ENCODE results near the gene ZNF138.
A peak's percentile ranks its signal among the peaks of the same experiment; 100 is the strongest.
"Not testable (repeated sequence)": the region's sequence is repeated elsewhere in the genome, so short reads cannot be mapped to it uniquely, and the experiment has no call there.

ZNF138 gene

DNA sequence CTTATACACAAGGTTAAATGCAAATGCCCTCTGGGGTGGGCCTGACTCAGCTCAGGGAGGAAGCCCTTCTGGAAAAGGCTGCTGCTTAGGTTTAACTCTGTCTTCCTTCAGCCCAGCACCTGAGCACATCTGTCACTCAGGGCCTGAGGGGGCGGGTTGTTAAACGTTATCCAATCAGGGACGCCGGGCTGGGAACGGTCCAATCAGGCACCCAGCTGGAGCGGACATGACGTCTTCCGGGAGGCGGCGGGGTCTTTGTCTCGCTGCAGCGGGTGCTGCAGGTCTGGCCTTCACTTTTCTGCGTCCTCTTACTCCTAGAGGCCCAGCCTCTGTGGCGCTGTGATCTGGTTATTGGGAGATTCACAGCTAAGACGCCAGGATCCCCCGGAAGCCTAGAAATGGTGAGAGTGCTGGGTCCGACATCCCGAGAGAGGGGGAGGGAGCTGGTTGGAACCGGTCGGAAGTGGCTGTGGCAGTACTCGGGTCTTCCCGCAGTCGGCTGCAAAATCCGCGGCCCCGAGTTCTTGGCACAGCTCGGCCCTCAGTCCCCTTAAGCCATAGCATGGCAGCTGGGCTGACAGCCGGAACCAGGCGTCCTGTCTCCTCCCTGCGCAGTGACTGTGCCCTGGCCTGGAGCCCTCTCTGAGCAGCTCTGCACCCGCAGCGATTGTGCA lies at the start of gene ZNF138:
Gene ZNF138 (plus strand): TSS at position 258 of the 674 bp plus-strand sequence. CDS start 141 bp downstream, at position 399.
- DNase-seq = peak; percentile 96

DNA sequence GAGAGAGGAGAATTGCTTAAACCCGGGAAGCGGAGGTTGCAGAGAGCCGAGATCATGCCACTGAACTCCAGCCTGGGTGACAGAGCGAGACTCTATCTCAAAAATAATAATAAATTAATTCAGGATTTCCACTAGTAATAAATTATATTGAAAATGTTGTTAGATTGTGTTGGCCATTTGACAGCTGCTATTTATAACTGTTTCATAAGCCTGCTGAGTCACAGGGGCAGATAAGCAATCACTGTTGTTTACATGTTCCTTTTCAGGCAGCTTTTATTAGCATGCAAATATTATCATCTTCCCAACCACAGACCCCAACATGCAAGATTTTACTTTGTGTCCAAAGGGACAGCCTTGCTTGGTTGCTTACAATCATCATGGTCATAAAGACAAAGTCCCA lies 49.5 kb upstream of the ZNF138 start:
- DNase-seq = no peak

DNA sequence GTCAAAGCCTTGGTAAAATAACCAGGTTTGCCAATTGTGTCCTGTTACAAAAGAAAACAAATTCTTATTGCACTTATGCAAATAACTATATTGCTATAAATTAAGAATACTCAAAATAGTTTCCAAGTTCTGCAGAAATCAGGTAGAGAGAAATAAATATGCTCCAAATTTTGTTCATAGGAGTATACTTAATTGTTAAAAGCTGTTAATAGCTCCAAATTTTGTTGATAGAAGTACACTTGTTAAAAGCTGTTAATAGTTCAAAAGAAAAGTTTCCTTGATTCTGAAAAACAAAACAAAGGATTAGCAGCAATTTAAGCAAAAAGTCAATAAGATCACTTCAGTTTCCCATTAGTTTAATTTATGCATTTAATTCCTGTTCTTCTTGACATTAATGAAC lies 46.4 kb upstream of the ZNF138 start:
- no peak for DNase-seq

DNA sequence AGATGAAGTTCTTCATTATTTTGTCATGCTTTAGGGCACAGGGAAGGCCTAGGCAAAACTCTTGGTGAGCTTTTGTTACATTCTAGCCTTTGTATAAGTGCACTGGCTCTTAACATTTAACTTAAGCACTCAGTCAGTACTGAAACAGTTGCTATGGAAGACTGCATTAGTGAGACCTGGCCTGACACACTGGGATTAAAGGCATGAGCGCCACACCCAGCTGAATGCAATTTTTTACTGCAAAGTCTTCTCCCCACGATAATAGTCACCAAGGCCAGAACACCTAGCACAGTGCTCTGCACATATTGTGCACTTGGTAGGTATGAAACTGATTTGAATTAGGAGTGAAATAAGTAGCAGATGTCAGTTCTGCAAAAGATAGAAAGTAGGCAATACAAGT lies 41.2 kb upstream of the ZNF138 start:
- DNase-seq = no peak

DNA sequence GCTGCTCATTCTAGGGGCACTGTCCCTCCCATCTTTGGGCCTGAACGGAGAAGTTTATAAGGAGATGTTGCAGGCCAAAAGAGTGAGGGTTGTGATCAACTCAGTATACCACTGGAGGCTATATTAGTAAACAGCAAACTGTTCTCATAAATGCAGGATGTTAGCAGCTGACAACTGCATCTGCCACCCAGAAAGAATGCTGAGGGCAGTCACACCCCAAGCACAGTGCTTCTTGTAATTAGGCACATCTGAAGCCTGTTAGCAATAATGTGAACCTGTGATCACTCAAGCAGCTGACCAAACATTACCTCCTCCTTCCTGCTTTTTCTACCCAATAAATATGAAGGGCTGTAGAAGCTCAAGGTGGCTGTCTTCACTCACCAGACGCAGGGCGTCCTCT lies 38.4 kb upstream of the ZNF138 start:
- no peak for DNase-seq

DNA sequence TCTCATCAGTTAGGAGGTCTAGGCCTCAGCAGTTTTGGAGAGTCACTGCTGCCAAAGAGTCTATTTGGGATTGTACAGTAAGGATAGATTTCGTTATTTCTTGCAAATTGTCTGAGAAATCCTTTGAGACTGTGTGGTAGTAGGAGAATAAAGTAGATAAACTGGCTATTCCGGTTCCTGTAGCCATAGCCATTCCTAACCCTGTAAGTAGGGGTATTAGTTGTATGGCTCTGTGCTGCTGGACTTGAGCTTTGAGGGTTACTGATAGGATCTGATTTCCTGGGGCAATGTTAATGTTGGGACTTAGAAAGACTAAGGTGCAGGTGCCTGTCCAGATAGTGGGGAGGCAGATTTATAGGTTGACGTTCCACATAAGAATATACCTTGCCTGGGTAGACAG lies 36.1 kb upstream of the ZNF138 start:
- DNase-seq = no peak

DNA sequence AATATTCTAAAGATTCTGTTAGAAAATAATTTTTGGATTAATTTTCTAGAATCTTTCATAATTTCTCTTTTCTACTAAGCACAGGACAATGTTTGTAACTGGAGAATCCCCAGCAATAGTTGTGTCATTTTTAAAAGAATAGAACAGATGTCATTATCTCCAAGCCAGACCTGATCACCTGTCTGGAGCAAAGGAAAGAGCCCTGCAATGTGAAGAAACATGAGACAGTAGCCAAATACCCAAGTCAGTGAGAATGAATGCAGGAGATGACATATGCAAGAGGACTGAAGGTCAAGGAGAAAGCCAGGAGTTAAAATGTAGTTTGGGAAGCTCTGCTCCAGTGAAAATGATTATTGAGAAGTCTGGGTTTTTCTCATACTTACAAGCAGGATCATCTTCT lies 25.4 kb upstream of the ZNF138 start:
- DNase-seq = no peak

DNA sequence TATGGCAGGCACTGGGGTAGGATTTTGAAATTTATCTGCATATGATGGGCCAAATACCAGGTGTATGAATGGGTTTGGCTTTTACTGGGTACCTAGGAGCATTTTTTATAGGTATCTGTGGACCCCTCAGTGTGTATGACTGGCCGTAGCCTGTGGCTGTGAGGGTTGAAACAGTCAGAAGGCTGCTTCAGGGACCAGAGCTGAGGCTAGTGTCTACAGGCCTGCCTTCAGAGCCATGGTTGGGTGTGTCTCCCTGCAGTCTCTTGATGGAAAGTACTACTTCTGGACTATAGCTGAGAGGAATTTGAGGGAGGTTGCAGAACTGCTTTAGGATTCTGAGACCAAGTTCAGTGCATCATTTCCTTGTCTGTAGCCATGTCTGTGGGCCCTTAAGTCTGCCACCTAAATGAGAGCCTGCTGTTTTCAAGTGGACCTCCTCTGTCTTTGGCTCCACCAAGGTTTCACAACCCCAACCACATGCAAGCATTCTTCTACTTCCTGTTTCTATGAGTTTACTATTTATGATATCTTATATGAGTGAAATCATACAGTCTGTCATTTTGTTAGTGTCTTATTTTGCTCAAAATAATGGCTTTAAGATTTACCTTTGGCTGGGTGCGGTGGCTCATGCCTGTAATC lies 19.9 kb upstream of the ZNF138 start:
- no peak for DNase-seq

DNA sequence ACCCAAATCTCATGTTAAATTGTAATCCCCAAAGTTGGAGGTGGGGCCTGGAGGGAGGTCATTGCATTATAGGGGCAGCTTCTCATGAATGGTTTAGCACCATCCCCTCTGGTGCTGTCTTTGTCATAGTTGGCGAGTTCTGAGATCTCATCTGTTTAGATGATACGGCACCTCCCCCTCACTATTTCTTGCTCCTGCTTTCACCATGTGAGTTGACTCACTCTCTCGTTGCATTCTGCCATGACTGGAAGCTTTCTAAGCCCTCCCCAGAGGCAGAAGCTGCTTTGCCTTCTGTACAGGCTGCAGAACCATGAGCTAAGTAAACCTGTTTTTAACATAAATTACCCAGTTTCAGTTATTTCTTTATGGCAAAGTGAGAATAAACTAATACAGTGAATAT lies 18.9 kb upstream of the ZNF138 start:
- no peak for DNase-seq

DNA sequence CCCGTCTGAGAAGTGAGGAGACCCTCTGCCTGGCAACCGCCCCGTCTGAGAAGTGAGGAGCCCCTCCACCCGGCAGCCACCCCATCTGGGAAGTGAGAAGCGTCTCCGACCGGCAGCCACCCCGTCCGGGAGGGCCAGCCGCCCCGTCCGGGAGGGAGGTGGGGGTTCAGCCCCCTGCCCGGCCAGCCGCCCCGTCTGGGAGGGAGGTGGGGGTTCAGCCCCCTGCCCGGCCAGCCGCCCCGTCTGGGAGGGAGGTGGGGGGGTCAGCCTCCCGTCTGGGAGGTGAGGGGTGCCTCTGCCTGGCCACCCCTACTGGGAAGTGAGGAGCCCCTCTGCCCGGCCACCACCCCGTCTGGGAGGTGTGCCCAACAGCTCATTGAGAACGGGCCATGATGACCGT lies 9.4 kb upstream of the ZNF138 start:
- DNase-seq = not testable (repeated sequence)

DNA sequence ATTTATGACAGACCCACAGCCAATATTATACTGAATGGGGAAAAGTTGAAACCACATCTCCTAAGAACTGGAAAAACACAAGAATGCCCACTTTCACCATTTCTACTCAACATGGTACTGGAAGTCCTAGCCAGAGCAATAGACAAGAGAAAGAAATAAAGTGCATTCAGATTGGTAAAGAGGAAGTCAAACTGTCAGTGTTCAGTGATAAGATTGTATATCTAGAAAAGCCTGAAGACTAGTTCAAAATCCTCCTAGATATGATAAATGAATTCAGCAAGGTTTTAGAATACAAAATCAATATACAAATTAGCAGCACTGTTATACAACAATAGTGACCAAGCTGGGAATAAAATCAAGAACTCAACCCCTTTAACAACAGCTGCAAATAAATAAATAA lies 6.9 kb upstream of the ZNF138 start:
- DNase-seq = no peak

DNA sequence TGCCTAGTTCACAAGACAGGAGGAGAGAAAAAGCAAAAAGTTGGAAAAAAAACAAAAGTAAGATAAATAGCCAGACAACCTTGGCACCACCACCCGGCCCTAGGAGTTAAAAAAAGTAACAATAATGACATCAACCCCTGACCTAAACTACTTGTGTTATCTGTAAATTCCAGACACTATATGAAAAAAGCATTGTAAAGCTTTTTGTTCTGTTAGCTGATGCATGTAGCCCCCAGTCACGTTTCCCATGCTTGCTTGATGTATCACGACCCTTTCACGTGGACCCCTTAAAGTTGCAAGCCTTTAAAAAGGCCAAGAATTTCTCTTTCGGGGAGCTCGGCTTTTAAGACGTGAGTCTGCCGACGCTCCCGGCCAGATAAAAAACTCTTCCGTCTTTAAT lies 5.0 kb upstream of the ZNF138 start:
- not testable (repeated sequence) for DNase-seq

DNA sequence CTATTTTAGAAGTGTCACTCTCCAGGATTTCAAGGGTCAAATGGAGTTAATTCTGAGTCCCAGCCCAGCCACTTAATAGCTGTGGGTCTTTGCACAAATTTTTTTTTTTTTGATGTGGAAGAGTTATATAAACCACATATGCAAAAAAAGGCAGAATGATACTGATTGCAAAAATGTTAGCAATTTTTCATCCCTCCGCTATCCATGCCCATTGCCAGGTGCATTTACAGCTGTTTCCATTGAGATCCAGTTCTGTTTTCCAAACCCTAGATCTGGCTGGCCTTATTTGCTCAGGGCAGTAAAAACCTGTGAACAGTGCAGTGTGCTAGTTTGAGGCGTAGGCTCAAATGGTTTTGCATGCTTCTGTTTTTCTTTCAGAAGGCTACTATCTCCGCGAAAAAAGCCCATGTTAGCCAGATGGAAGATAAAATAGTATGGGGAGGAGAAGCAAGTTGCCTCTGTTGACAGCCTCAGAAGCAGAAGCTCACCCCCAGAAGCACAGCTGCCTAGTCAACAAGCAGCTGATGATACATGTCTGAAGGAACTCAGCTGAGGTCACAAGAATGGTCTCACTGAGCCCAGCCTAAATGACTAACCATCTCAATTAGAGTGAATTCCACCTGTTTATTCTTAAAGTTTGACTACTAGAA lies 997 bp upstream of the ZNF138 start:
- no peak for DNase-seq

DNA sequence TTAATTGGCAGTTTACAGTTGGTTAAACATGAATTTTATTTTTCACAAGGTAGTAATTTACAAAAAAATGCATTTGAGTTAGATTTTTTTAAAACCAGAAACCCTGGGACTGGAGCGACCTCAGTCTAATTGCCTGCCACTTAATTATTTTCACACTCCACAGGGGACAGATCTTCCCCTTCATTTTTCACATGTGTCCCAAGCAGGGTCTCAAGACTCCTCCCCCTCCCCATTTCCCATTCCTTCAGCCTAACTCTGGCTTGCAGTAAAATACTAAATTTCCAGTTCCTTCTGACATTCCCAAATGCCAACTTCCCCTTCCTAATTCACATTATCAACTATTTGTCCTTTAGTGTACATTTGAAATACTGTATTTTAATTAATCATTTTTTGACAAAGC lies 948 bp downstream of the ZNF138 start:
- DNase-seq = no peak

DNA sequence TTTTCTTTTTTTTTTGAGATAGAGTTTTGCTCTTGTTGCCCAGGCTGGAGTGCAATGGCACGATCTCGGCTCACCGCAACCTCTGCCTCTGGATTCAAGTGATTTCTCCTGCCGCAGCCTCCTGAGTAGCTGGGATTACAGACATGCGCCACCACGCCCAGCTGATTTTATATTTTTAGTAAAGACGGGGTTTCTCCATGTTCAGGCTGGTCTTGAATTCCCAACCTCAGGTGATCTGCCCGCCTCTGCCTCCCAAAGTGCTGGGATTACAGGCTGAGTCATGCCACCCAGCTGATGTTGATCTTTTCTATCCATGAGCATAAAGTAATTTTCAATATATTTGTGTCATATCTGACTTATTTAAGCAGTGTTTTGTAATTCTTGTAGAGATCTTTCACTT lies 4.9 kb downstream of the ZNF138 start:
- not testable (repeated sequence) for DNase-seq

DNA sequence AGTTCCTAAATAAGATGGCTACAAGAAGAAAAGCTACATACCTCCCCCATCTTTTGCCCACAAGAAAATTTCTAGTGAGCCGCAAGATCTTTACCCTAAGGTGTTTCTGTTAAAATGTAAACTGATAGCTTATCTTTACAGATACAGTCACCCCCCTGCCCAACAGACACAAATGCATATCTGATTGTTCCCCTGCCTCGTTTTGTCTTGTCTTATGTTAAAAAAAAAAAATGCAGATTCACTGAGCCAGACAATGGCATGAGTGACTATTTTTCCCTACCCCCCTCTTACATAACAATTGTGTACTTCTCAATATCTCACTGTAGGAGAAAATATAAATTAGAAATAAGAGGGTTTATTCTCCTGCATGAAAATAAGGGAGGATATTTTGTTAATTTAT lies 8.5 kb downstream of the ZNF138 start:
- DNase-seq = no peak

DNA sequence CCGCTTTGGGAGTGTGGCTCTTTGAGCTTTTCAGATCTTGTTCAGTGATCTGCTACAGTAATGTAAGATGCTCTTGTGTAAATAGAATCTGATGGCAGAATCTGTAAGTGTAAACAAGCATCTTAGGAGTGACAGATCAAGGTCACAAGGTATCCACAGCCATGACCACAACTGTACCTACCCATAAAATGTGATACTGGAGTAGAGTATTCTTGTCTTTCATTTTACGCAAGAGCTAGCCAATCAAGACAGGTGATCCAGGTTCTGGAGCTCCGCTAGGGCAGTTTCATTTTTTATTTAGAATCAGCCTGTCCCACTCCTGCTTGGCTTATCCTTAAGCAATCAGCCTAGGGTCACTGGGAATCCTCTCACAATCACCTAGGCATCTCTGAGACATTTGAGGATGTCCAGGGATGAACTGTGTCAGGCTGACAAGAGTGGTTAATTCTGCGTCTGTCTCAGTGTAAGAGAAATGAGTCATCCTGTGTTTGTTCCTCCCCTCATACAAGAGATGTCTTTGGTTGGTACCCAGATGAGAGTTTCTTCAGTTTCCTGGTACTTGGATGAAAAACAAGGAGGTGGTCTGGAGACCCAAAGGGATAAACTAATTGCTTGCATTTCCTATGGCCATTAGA lies 13.6 kb downstream of the ZNF138 start:
- DNase-seq = no peak

DNA sequence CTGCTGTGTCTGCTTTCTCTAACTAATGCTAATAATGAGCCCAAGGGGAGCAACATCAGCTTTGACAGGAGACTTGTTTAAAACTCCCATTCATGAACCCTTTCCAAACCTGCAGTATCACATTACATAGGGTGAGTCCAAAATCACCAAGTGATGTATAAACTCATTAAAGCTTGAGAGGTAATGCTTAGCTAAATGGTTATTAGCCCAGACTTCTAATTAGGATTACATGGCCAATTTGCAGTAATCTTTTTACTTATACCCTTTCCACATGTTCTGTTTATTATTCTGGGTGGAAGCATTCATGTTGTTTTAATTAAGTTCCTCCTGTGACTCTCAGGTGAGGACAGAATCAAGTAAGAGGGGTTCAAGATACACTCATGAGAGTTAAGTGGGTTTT lies 17.5 kb downstream of the ZNF138 start:
- no peak for DNase-seq

DNA sequence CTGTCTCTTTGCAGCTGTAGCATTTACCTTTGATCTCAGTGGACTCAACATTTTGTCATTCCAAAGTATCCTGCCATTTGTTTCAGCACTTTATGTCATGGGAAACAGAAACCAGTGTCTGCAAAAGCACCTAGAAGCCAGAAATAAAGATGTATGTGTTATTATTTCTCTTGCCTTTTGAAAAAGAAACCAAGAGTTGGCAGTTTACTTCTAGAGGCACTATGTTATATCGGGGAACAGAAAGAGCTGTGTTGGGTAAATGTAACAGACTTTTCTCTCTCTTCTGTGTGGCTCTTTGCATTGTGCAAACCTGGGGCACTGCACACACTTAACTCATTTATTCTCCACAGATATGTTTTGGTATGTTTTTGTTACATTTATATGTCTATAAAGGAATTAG lies 36.7 kb downstream of the ZNF138 start:
- no peak for DNase-seq

DNA sequence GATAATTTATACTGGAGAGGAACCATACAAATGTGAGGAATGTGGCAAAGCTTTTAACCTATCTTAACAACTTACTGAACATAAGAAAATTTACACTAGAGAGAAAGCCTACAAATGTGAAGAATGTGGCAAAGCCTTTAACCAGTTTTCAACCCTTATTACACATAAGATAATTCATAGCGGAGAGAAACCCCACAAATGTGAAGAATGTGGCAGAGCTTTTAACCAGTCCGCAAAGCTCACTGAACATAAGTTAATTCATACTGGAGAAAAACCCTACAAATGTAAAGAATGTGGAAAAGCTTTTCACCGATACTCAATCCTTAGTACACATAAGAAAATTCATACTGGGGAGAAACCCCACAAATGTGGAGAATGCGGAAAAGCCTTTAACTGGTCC lies 37.9 kb downstream of the ZNF138 start:
- DNase-seq = no peak

DNA sequence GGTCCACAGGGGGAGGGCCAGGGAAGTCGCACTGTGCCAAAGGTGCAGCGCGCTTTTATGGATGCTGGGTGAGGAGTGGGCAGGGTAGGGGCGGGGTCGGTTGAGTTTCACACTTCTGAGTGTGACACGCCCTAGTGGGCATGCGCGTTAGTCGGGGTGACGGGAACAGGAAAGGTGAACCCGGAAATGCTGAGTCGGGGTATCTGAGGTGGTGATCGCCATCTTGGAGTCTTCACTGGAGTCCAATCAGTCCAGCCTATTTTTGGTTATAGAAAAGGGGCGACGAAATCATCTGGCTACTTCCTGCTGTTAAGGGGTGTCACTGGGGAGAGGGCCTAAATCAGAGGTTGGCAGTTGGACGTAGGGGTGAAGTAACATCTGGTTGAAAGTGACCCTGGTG lies 40.8 kb downstream of the ZNF138 start:
- DNase-seq = no peak

DNA sequence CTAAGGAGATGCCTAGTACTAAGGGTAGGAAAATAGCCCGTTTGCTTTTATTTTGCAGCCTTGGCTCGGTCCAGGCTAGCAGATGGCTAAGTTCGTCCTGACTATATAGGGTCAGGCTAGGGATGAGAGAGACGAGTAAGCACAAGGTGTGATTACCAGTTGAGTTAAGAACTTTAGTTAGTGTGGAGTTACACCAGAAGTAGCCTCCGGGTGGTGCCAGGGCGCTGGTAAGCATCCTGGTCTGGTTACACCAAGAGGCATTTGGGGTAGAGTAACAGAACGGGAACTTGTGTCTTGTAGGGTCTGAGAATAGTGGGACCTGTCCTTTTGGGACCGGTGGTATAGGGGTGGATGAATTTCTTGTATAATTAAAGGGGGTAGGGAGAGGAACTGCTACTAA lies 41.6 kb downstream of the ZNF138 start:
- not testable (repeated sequence) for DNase-seq

DNA sequence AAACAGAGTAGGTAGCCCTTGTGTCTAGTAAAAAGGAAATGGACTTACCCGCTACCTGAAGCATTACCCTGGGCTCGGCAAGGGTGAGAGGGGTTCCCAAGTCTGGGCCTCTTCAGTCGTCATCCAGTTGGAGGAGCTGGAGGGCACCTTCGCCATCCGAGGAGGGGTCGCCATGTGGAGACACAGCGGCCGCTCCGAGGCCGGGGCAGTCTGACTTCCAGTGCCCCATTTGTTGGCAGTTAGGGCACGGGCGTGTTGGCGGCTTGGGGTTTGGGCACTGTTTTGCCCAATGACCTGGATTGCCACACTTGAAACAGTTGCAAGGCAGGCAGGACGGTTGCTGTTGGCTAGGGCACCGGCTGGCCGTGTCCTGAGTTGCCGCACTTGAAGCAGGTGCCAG lies 43.8 kb downstream of the ZNF138 start:
- DNase-seq = not testable (repeated sequence)

DNA sequence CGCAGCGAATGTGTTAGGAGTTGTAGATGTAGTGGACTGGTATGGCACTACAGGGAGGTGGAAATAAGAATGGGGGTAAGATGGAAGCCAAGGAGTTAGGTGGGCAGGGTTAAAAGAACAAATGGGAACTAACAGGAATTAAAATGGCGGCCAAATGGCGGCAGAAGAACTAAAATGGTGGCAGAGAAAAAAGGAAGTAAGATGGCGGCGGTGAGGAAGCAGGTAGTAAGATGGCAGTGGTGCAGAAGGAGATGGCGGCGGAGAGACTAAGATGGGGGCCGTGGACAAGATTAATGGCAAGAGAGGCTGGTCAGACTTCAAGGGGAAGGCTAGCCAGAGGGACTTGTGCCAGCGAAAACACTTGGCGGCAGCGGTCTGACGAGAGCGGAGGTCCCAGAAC lies 44.5 kb downstream of the ZNF138 start:
- no peak for DNase-seq

Data from NCI-H2029 (cell line).